KOPT-K1 (cell line): ENCODE results near the gene ANK2.

Experiments used
- H3K27ac ChIP-seq: fragments of 200-600 bp; sonication (generic); 2 replicates; pipeline ENCODE4 v1.5.1; 2016; ENCODE audit warnings: antibody characterized with exemption, mild to moderate bottlenecking, low read depth, low read length; ENCODE audit not compliant: poor library complexity, severe bottlenecking
- H3K36me3 ChIP-seq: fragments of 200-600 bp; sonication (generic); 2 replicates; pipeline ENCODE4 v1.5.1; 2017; ENCODE audit warnings: antibody characterized with exemption, mild to moderate bottlenecking, low read length, moderate library complexity; ENCODE audit not compliant: insufficient read depth
- H3K9me3 ChIP-seq: fragments of 200-600 bp; sonication (generic); 2 replicates; pipeline ENCODE4 v1.5.1; 2017; ENCODE audit warnings: antibody characterized with exemption, low read length, mild to moderate bottlenecking; ENCODE audit not compliant: insufficient read depth, poor library complexity, severe bottlenecking

ANK2 gene

GRCh38 chr4:113049421-113050370 is at the start of gene ANK2:
Gene ANK2 (plus strand): TSS chr4:113049653. CDS start chr4:113049729, 76 bp downstream.
- Histone ChIP-seq H3K9me3 (no peaks in the 10 kb centered on the region), H3K36me3 (no peaks in the 10 kb centered on the region), H3K27ac (no peak within 1 kb of the TSS)

- Histone ChIP-seq H3K36me3 (no peaks in the 10 kb centered on the region), H3K9me3 (no peaks in the 10 kb centered on the region), H3K27ac (no peak overlapping the region)
Observed at GRCh38 chr4:113003841-113004240, 45.6 kb upstream of the ANK2 start.

- no peak overlapping the region for H3K27ac ChIP-seq
- no peaks in the 10 kb centered on the region for H3K36me3 ChIP-seq
- H3K9me3 ChIP-seq = no peaks in the 10 kb centered on the region
Observed at GRCh38 chr4:113004655-113005054, 44.8 kb upstream of the ANK2 start.

- Histone ChIP-seq H3K9me3 (no peaks in the 10 kb centered on the region), H3K27ac (no peak overlapping the region), H3K36me3 (no peaks in the 10 kb centered on the region)
Observed at GRCh38 chr4:113006632-113007031, 42.8 kb upstream of the ANK2 start.

- Histone ChIP-seq H3K27ac (no peak overlapping the region), H3K36me3 (no peaks in the 10 kb centered on the region), H3K9me3 (no peaks in the 10 kb centered on the region)
Observed at GRCh38 chr4:113007151-113007550, 42.3 kb upstream of the ANK2 start.

- H3K36me3 ChIP-seq = no peaks in the 10 kb centered on the region
- no peaks in the 10 kb centered on the region for H3K9me3 ChIP-seq
- H3K27ac ChIP-seq = no peak overlapping the region
Observed at GRCh38 chr4:113008135-113008534, 41.3 kb upstream of the ANK2 start.

GRCh38 chr4:113008716-113009115 is 40.7 kb upstream of the ANK2 start:
- Histone ChIP-seq H3K27ac (no peak overlapping the region), H3K36me3 (no peaks in the 10 kb centered on the region), H3K9me3 (no peaks in the 10 kb centered on the region)

GRCh38 chr4:113009461-113009860 is 40.0 kb upstream of the ANK2 start:
- Histone ChIP-seq H3K36me3 (no peaks in the 10 kb centered on the region), H3K9me3 (no peaks in the 10 kb centered on the region), H3K27ac (no peak overlapping the region)

- Histone ChIP-seq H3K27ac (no peak overlapping the region), H3K9me3 (no peaks in the 10 kb centered on the region), H3K36me3 (no peaks in the 10 kb centered on the region)
Observed at GRCh38 chr4:113012122-113012725, 37.2 kb upstream of the ANK2 start.

GRCh38 chr4:113012786-113013185 is 36.7 kb upstream of the ANK2 start:
- Histone ChIP-seq H3K27ac (no peak overlapping the region), H3K9me3 (no peaks in the 10 kb centered on the region), H3K36me3 (no peaks in the 10 kb centered on the region)

- Histone ChIP-seq H3K27ac (no peak overlapping the region), H3K9me3 (no peaks in the 10 kb centered on the region)
Observed at GRCh38 chr4:113013751-113014150, 35.7 kb upstream of the ANK2 start.

GRCh38 chr4:113016377-113016776 is 33.1 kb upstream of the ANK2 start:
- H3K36me3 ChIP-seq = no peaks in the 10 kb centered on the region
- no peaks in the 10 kb centered on the region for H3K9me3 ChIP-seq
- H3K27ac ChIP-seq = no peak overlapping the region

More at GRCh38 chr4:113013751-113014150, 35.7 kb upstream of the ANK2 start:
- H3K36me3 ChIP-seq = no peaks in the 10 kb centered on the region

- Histone ChIP-seq H3K27ac (no peak overlapping the region), H3K36me3 (no peaks in the 10 kb centered on the region)
Observed at GRCh38 chr4:113020966-113021365, 28.5 kb upstream of the ANK2 start.

GRCh38 chr4:113024388-113024787 is 25.1 kb upstream of the ANK2 start:
- Histone ChIP-seq H3K9me3 (no peaks in the 10 kb centered on the region), H3K27ac (no peak overlapping the region), H3K36me3 (no peaks in the 10 kb centered on the region)

More at GRCh38 chr4:113020966-113021365, 28.5 kb upstream of the ANK2 start:
- no peaks in the 10 kb centered on the region for H3K9me3 ChIP-seq

- H3K9me3 ChIP-seq = no peaks in the 10 kb centered on the region
Observed at GRCh38 chr4:113025416-113025815, 24.0 kb upstream of the ANK2 start.

More at GRCh38 chr4:113025416-113025815, 24.0 kb upstream of the ANK2 start:
- Histone ChIP-seq H3K27ac (no peak overlapping the region), H3K36me3 (no peaks in the 10 kb centered on the region)
